EL (cell line): Measurements from ENCODE around the gene GMDS.

Source experiments
- DNase-seq: peaks from one replicate; pipeline ENCODE4 v3.0.0-alpha.2; 2016

GMDS gene

DNA sequence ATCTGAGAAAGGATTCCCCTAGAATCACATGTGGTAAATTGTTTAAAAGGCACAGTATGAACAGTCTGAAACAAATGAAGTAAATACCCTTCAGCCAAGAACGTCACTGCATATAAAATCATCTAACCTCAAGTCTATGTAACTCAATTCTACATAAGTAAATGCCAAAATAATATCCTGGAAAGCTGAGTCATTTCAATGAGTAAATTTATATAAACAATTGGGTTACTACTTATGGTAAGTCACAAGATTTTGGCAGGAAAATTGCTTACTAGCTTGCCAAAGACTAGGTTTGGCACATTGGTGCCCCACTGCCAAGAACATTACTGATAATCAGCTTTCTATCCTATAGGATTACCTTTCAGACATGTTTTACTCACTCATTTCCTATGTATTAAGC, 8.4 kb downstream of the GMDS start:
- DNase-seq = peak; percentile 84

DNA sequence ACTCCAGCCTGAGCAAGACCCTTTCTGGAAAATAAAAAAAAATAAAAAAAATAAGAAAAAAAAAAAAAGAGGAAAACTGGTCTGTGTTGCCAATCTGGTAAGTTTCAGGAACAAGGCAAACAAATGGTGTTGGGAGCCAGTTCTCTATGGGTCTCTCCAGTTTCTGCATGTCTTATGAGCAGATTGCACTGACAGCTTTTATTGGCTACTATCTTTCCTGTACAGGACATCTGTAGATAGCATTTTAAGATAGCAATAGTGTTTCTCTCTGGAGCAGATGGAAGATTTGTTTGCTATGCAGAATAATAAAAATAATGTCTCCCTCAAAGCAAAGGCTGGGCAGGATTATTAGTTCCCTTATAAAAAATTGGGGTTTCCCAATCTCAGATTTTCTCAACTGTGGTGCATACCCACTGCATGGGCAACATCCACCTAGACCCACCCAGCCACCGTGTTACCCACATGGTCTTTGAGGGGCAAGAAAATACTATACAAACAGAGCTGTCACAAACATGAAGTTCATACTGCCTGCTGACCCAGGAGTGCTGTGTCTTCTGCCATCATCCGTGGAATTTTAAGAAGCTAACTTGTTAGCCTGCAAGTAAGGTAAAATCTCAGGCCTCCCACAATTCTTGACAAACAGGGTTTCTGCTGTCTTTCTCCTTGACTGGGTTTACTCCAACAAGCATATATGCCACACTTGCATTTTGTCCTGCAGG, 9.5 kb downstream of the GMDS start:
- DNase-seq = no peak

DNA sequence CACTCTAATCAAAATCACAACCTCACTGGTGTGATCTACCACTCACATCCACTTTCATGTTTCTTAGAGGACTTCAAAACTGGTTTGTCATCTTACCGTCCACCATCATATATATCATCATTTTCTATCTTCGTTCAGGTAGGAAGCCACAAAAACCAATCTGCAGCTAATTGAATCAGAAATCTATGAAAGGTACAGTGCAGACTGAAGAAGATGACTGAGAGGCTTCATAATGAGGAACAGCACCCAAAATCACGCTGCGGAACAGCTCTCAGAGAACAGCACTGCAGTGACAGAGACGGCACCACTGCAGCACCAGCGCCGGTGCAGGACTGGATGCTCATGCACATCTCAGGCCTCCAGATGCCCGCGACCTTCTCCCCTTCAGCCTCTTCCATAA, 13.0 kb downstream of the GMDS start:
- no peak for DNase-seq

DNA sequence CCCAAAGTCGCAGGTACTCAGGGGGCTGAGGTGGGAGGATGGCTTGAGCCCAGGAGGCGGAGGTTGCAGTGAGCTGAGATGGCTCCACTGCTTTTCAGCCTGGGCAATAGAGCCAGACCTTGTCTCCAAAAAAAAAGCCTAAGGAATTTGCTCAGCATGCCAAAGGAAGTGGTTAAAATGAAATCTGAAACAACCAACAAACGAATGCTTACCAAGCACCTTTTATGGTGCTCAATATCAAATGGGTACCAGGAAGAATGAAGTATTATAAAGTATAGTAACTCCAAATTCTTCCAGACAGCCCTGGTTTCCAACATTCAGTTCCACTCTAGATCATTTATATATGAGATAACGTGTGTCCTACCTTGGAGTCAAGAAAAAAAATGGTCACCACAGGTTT, 14.0 kb downstream of the GMDS start:
- DNase-seq = peak; percentile 47

DNA sequence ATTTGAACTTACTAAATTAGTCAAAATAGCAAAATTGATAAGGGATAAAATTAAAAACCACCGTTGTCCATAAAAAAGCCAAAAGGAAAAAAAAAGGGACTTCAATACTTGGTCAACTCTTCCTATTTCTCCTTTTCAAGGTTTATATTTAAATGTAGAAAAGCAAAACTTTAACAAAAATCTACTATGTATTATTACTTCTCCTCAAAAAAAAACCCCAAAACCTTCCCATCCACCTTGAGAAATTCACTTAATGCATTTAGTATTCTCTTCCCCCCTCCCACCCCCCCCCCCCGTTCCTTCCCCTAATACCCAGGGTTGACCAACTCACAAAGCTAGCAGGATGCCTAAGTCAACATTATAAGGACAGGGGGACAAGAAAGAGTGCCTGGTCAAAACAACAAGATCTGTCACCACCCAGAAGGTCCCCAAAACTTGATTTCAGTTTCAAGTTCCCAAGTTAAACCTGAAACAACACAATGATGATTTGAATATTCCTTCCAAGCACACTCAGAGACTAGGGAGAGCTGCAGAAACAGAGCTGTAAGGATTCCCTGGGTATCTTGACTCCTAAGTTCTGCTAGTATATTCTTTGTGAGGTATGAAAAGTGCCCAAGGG, 14.6 kb downstream of the GMDS start:
- DNase-seq = no peak

DNA sequence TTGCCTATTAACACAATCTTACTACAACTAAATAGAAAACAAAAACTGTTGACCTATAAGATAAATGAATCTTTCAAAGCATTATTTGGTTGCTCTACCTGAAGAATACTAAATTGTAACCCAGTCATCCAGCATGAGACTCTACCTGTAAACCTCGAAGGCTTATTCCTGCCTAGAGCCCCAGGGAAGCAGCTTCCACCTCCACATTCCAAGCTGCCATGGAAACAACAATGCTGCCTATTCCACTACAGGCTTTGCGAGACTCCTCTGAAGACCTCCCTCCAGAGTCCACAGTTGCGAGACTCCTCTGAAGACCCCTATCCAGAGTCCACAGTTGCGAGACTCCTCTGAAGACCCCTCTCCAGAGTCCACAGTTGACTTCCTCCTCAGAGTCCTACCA, 15.7 kb downstream of the GMDS start:
- no peak for DNase-seq

DNA sequence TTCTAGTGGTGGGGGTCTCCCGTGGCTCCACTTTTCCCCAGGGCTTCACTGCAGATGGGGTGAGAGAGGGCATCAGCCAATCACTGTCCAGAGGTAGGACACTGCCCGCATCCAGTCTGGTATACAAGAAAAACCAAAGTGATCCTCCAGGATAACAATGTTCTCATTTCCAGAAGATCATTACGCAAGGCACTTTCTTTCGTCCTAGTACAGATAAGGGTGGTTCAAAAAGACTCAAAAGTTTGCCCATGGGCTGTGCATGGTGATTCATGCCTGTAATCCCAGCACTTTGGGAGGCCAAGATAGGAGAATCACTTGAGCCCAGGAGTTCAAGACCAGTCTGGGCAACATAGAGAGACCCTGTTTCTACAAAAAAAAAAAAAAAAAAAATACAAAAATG, 16.4 kb downstream of the GMDS start:
- DNase-seq = no peak

DNA sequence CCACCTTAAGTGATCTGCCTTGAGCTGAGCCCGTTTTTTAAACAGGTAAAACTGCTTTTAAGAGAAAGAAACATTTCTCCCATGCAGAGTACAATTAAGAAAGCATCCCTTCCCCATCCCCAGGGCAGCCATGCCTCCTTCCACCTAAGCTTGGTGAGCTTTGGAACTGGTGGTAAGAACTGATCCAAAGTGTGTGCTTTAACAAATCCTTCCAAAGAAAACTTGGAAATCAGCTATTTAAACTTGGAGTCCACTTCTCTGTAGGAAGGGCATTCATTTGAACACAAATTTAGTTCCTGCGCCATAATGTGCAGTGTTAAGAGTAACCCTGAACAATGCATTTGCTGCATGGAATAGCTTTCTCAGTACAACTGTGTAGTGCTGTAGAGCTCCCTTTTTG, 17.0 kb downstream of the GMDS start:
- DNase-seq = no peak

DNA sequence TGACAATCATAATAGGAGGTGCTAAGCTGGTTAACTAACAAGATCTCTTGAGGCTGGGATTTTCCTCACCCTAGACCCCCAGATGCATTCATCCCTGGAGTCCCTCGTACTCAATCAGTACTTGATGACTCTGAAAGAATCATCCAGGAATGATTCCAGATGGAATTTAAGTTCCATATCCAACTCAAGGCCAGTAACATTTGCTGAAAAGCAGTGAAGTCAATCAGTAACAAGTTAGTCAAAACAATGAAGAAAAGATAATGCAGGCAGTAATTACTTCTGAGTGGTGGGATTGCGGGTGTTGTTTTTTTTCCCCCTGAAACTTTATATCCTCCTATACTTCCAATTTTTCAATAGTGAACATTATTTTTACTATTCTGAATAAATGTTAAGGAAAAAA, 18.6 kb downstream of the GMDS start:
- no peak for DNase-seq

DNA sequence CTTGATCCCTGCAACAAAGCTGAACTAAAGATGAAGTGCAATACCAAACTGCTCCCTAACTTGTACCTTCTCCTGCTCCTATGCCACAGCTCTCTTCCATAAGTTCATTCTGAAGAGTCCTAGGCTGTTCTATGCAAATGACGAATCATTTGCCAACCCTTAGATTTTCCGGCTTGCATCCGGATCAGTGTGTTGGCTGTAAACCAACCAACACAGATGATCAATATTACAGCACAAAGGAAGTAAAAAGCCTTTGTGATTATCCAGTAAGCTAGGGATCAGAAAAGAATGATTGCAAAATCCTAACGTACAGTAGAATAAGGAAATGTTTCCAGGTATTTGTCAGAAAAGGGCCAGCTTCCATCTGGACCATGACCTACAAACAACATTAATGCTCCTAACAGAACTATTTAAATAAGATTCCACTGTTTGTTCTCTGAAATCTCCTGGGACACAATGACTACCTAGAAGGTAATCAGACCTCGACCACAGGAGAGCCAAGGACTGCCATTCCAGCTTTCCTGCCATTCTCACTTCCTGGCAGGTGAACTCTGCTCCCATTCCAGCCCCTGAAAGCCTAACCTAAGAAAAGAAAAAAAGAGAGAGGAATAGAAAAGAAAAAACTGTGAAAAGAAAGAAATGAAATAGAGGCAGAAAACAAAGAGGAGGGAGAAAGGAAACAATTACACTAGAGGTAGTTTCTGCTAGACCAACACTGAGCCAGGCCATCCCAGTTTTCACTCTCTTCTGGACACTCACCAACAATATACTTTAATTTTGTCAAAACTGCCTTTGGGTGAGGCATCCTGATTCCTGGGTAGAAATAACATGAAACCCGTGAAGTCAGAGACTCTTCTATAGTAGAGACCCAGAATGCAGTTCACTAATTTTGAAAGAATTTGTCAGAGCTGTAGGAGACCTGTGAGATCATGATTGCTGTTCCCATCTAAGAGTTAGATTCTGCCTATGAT, 19.7 kb downstream of the GMDS start:
- no peak for DNase-seq

DNA sequence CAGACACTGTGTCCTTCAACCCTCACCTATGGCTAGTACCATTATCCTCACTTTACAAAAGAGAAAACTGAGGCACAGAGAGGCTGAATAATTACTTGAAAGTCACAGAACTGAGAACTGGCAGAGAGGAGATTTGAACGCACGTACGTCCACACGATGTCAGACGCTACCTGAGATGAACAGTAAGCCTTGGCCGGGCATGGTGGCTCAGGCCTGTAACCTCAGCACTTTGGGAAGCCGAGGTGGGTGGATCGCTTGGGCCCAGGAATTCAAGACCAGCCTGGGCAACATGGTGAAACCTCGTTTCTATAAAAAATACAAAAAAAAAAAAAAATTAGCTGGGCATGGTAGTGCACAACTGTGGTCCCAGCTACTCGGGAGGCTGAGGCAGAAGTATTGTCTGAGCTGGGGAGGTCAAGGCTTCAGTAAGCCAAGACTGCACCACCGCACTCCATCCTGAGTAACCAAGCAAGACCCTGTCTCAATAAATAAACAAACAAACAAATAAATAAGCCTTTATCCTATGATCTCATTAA, 20.5 kb downstream of the GMDS start:
- no peak for DNase-seq

DNA sequence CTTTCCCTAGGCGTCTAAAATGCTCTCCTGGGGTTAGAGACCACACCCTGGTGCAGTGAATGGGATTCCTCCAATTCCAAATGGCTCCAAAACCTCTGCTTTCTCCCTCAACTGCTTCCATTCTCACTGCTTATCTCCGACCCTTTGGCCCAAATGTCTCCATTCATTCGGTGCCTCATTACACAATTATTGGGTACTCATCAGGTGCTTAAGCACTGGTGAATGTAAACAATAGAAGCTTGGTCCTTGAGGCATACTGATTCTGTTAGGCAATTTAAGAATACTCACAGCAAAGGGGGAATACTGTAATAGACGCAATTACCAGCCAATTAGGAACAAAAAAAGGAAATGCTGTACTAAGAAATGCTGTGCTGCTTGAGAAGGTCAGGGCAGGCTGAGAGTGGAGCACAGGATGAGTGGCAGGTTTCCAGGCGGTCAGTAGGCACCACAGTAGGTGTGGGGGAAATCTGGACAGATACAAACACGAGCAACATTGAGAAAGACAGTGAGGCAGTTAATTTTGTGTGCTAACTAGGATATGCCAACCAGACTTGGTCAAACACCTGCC, 23.0 kb downstream of the GMDS start:
- no peak for DNase-seq

DNA sequence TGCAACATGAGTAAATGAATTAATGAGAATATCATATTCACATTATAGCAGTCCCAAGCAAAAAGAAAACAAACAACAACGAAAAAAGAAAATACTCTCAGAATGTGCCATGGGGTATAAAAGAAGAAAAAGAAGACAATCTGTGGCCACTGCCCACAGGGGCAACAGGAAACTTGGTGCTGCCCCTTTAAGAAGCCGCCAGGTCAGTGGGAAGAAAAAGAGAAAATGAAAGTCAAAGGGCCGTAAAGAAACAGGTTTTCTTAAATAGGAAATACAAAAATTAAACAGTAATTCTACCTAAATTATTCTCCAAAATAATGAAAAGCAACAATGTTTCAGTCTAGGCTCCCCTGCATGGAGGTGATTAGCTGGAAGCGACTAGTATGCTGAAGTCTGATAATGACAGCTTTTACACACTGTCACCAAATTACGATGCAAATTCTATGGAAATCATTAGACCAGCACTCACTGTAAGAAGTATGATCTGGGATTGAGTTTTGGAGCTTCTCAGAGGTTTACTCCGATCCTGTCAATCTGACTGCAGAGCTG, 23.6 kb downstream of the GMDS start:
- no peak for DNase-seq

DNA sequence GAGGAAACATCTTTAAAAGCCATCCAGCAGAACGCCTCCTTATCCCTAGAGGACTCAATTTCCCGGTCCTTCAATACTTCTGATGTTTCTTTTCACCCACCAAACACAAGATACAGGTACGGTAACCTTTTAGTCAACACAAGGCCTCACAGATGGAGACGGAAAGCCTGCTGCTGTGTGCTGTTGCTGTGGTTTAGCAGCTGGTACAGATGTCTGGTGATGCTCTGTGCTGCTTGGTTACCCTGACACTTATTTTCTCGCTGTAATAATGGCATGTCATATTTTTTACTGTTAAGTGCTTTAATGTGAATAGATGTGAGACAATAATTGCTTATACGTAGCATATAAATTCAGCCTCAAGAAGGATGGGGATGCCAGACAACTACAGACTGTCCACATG, 25.3 kb downstream of the GMDS start:
- no peak for DNase-seq

DNA sequence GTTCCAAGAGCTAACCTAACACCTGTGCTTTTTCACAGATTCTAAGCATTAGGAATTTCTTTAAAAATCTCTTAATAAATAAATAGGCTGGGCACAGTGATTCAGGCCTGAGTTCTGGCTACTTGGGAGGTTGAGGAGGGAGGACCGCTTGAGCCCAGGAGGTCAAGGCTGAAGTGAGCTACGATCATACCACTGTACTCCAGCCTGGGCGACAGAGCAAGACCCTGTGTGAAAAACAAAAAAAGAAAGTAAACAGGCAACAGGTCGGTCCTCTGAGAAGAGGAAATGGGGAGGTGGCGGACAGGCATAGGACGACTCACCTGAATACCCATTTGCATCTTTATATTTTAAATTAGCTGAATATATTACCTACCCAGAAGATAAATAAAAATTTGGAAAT, 26.5 kb downstream of the GMDS start:
- no peak for DNase-seq

DNA sequence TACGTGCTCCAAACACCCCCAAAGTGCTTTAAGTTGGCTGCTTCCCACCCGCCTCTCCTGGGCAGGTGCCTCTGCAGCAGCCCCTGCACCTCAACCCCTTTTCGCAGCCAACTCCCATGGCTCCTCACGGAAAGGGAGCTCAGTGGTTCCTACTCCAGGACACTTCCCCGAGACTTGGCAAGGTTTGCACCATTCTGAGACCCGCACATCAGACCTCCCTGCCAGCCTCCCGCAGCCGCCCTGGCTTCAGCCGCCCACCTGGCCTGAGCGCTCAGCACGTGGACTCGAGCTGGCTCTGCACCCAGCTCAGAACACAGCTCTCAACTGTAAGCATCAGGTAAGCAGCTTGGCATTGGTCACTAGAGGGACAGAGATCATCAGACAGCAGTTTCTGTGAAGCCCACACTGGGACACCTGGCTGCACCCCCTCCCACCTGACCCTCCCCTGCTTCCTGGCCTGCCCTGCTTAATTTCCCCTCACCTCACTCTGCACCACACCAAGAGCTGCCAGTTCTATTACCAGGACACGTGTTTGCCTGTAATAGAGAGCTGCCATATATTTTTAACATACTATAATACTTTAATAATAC, 28.5 kb downstream of the GMDS start:
- DNase-seq = no peak

DNA sequence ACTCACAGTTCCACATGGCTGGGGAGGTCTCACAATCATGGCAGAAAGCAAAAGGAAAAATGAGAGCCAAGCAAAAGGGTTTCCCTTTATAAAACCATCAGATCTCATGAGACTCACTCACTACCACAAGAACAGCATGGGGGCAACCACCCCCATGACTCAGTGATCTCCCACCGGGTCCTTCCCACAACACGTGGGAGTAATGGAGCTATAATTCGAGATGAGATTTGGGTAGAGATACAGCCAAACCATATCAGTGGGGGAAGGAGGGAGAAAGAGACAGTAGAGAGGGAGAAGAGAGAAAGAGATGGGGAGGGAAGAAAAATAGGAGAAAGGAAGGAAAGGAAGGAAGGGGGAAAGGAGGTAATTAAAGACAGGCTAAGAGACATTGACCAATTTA, 30.1 kb downstream of the GMDS start:
- DNase-seq = no peak

DNA sequence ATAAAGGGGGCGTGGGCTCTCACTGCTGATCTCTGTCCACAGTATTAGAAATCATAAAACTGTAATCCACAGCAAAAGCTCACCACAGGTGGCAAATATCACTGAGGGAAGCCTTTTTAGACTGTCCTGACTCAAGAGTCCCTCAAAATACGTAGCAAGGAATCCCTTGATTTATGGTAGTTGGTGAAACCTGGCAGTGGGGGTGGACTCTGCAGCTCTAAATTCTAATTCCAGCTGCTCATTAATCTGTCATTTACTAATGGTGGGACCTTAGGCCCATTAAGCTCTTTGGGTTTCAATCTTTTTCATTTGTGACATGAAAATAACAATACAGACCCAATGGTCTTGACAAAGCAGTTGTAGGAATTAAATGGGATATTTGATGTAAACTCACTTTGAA, 32.3 kb downstream of the GMDS start:
- no peak for DNase-seq

DNA sequence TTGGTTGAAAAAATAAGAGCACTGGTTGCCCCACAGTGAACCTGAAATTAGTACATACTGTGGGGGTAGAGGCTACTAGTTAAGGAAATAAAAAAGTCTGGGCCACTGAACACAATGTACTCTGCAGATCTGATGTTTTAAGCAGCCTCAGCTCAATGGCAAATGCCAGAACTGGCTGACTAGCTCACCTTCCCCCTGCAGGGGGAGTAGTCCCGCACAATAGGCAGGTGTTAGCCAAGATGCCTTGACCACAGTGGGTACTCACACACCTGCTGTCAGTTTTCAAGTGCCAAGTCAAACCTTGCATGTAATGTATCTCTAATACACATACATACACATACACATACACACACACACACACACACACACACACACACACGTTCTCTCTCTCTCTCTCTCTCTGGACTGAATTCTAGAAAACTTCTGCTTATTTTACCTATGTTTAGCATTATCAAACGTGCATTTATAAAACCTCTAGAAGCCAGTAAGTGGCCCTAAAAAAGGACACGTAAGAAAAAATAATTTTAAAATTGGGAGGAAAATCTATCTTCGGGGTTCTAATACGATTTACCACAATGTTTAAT, 36.1 kb downstream of the GMDS start:
- DNase-seq = peak; percentile 38

DNA sequence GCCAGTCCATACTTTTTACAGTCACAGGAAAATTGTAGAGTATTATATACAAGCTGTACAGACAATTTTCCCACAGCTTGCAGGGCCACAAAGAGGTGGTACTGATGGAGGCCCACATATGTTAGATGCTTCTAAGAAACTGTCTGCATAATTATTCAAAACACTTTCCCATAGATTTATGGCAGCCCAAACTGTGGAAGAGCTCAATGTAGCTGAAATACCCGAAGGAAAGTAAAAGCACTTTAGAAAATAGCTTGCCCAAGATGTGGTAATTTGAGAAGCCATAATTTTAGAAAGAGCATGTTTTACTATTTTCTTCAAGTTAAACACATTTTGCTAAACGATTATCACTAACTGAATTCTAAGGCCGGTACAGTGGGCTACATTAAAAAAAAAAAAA, 36.9 kb downstream of the GMDS start:
- DNase-seq = no peak

DNA sequence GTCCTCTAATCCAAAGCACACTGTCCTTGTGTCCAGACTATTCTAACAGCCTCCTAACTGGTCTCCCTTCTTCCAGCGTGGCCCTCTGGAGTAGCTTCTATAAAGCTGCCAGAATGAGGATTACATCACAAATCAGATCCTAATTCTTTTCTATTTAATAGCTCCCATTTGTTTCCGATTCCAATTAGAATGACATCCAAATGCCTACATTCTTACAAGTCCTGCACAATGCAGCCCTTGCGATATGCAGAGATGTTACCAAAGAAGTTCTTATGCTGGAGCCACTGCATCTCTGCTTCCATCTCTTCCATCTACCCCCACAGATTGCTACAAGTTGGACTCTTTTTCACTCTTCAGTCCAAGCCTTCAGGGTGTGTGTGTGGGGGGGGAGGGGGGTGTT, 40.0 kb downstream of the GMDS start:
- DNase-seq = no peak

DNA sequence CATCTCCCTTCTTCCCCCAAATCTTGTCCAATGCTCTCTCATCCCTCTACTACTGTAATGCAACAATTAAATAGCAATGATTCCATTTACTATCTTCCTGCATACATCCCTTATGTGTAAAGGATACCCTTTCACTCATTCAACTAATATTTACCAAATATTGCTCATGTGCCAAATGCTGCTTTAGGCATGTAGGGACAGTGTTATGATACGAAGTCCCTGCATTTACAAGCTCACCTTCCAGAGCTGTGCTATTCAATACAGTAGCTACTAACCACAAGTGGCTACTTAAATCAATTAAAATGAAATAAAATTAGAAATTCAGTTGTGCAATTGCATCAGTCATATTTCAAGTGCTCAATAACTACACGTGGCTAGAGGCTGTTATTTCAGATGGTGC, 41.1 kb downstream of the GMDS start:
- DNase-seq = no peak
